ENCODE results near the gene TEX2.

Gene TEX2

GRCh38 chr17:64135000-64135399 lies 128.1 kb downstream of the TEX2 start:
- Histone ChIP-seq H3K9me3 (ENCODE audit: control insufficient read depth, low read length) (no peaks in the 10 kb centered on the region), H4K8ac (ENCODE audit: low read length) (no peak overlapping the region), H2BK12ac (ENCODE audit: low read length in 2 of 2) (no peak overlapping the region), H3K4me3 (ENCODE audit: insufficient read depth in 1 of 2, low read depth in 1 of 2, low read length in 2 of 2) (no peak overlapping the region), H3K9ac (ENCODE audit: low read length) (no peak overlapping the region), H3K23ac (ENCODE audit: low read length in 2 of 2) (no peak overlapping the region), H3K14ac (ENCODE audit: low read length in 2 of 2) (no peak overlapping the region), H3K4me1 (ENCODE audit: control insufficient read depth, insufficient read depth, low read depth, low read length) (peaks cover 7% of the 10 kb centered on the region), H2BK15ac (ENCODE audit: low read depth, poor library complexity, severe bottlenecking) (no peak overlapping the region), H4K91ac (ENCODE audit: low read length) (no peak overlapping the region), H3K27ac (ENCODE audit: low read length, poor library complexity, severe bottlenecking) (no peak overlapping the region), H3K4me2 (ENCODE audit: low read length, poor library complexity, severe bottlenecking) (no peak overlapping the region), H3K4ac (ENCODE audit: low read depth in 1 of 2, low read length in 2 of 2) (no peak overlapping the region), H3K18ac (ENCODE audit: low read depth in 1 of 2, low read length in 2 of 2) (no peak overlapping the region), H2AK5ac (ENCODE audit: low read length, severe bottlenecking) (no peak overlapping the region), H2AFZ (ENCODE audit: low read depth, low read length) (no peak overlapping the region), H3K79me1 (replicated peaks; ENCODE audit: low read length, poor library complexity, severe bottlenecking) (no peaks in the 10 kb centered on the region), H2BK5ac (ENCODE audit: low read depth, low read length, poor library complexity, severe bottlenecking) (no peak overlapping the region), H2BK120ac (ENCODE audit: low read depth, low read length) (no peak overlapping the region), H3K36me3 (ENCODE audit: control insufficient read depth in 1 of 2, insufficient read depth in 2 of 2, low read depth in 1 of 2, low read length in 2 of 2) (no peaks in the 10 kb centered on the region), H3K27me3 (ENCODE audit: control insufficient read depth in 1 of 2, insufficient read depth in 1 of 2, low read length in 2 of 2) (no peaks in the 10 kb centered on the region)
- WGBS: 76% methylated on average over 5 of the region's 6 CpGs
- no peak for DNase-seq

- no peak overlapping the region for H2AK5ac ChIP-seq (ENCODE audit: low read length, severe bottlenecking)
- WGBS: 93% methylated on average over 5 of the region's 6 CpGs
- no peak overlapping the region for H2AFZ ChIP-seq (ENCODE audit: low read depth, low read length)
- H3K23ac ChIP-seq (ENCODE audit: low read length in 2 of 2): no peak overlapping the region
- no peak overlapping the region for H3K14ac ChIP-seq (ENCODE audit: low read length in 2 of 2)
- no peak for DNase-seq
- no peaks in the 10 kb centered on the region for H3K9me3 ChIP-seq (ENCODE audit: control insufficient read depth, low read length)
- H3K79me1 ChIP-seq (replicated peaks; ENCODE audit: low read length, poor library complexity, severe bottlenecking): no peaks in the 10 kb centered on the region
- no peak overlapping the region for H4K8ac ChIP-seq (ENCODE audit: low read length)
- no peak overlapping the region for H2BK5ac ChIP-seq (ENCODE audit: low read depth, low read length, poor library complexity, severe bottlenecking)
- no peak overlapping the region for H3K4me3 ChIP-seq (ENCODE audit: insufficient read depth in 1 of 2, low read depth in 1 of 2, low read length in 2 of 2)
- H3K4me2 ChIP-seq (ENCODE audit: low read length, poor library complexity, severe bottlenecking): no peak overlapping the region
- H4K91ac ChIP-seq (ENCODE audit: low read length): no peak overlapping the region
- no peaks in the 10 kb centered on the region for H3K36me3 ChIP-seq (ENCODE audit: control insufficient read depth in 1 of 2, insufficient read depth in 2 of 2, low read depth in 1 of 2, low read length in 2 of 2)
- no peak overlapping the region for H3K9ac ChIP-seq (ENCODE audit: low read length)
- no peak overlapping the region for H2BK15ac ChIP-seq (ENCODE audit: low read depth, poor library complexity, severe bottlenecking)
- no peak overlapping the region for H3K27ac ChIP-seq (ENCODE audit: low read length, poor library complexity, severe bottlenecking)
- no peaks in the 10 kb centered on the region for H3K27me3 ChIP-seq (ENCODE audit: control insufficient read depth in 1 of 2, insufficient read depth in 1 of 2, low read length in 2 of 2)
- H3K4me1 ChIP-seq (ENCODE audit: control insufficient read depth, insufficient read depth, low read depth, low read length): peaks cover 7% of the 10 kb centered on the region
- no peak overlapping the region for H2BK12ac ChIP-seq (ENCODE audit: low read length in 2 of 2)
- H2BK120ac ChIP-seq (ENCODE audit: low read depth, low read length): no peak overlapping the region
- H3K18ac ChIP-seq (ENCODE audit: low read depth in 1 of 2, low read length in 2 of 2): no peak overlapping the region
- H3K4ac ChIP-seq (ENCODE audit: low read depth in 1 of 2, low read length in 2 of 2): no peak overlapping the region
These were observed 128.7 kb downstream of the TEX2 start for GRCh38 chr17:64134216-64134970.

- peak; percentile 74 for DNase-seq
- H3K4ac ChIP-seq (ENCODE audit: low read depth in 1 of 2, low read length in 2 of 2): no peak overlapping the region
- H3K79me1 ChIP-seq (replicated peaks; ENCODE audit: low read length, poor library complexity, severe bottlenecking): peaks cover 4% of the 10 kb centered on the region
- H2BK5ac ChIP-seq (ENCODE audit: low read depth, low read length, poor library complexity, severe bottlenecking): no peak overlapping the region
- no peaks in the 10 kb centered on the region for H3K27me3 ChIP-seq (ENCODE audit: control insufficient read depth in 1 of 2, insufficient read depth in 1 of 2, low read length in 2 of 2)
- no peak overlapping the region for H3K18ac ChIP-seq (ENCODE audit: low read depth in 1 of 2, low read length in 2 of 2)
- H2BK15ac ChIP-seq (ENCODE audit: low read depth, poor library complexity, severe bottlenecking): no peak overlapping the region
- H3K27ac ChIP-seq (ENCODE audit: low read length, poor library complexity, severe bottlenecking): no peak overlapping the region
- 58% methylated on average over 6 of the region's 8 CpGs for WGBS
- H3K36me3 ChIP-seq (ENCODE audit: control insufficient read depth in 1 of 2, insufficient read depth in 2 of 2, low read depth in 1 of 2, low read length in 2 of 2): no peaks in the 10 kb centered on the region
- H3K4me2 ChIP-seq (ENCODE audit: low read length, poor library complexity, severe bottlenecking): no peak overlapping the region
- H3K9me3 ChIP-seq (ENCODE audit: control insufficient read depth, low read length): no peaks in the 10 kb centered on the region
- no peak overlapping the region for H3K14ac ChIP-seq (ENCODE audit: low read length in 2 of 2)
- H4K8ac ChIP-seq (ENCODE audit: low read length): no peak overlapping the region
- H4K91ac ChIP-seq (ENCODE audit: low read length): no peak overlapping the region
- no peak overlapping the region for H3K23ac ChIP-seq (ENCODE audit: low read length in 2 of 2)
- H2AFZ ChIP-seq (ENCODE audit: low read depth, low read length): no peak overlapping the region
- H3K4me3 ChIP-seq (ENCODE audit: insufficient read depth in 1 of 2, low read depth in 1 of 2, low read length in 2 of 2): no peak overlapping the region
- H2AK5ac ChIP-seq (ENCODE audit: low read length, severe bottlenecking): no peak overlapping the region
- no peak overlapping the region for H3K9ac ChIP-seq (ENCODE audit: low read length)
- H3K4me1 ChIP-seq (ENCODE audit: control insufficient read depth, insufficient read depth, low read depth, low read length): peaks cover 9% of the 10 kb centered on the region
- H2BK12ac ChIP-seq (ENCODE audit: low read length in 2 of 2): no peak overlapping the region
- H2BK120ac ChIP-seq (ENCODE audit: low read depth, low read length): no peak overlapping the region
These were observed 129.4 kb downstream of the TEX2 start for GRCh38 chr17:64133546-64134215.

- H2BK15ac ChIP-seq (ENCODE audit: low read depth, poor library complexity, severe bottlenecking): no peak overlapping the region
- H2AFZ ChIP-seq (ENCODE audit: low read depth, low read length): no peak overlapping the region
- H2BK5ac ChIP-seq (ENCODE audit: low read depth, low read length, poor library complexity, severe bottlenecking): no peak overlapping the region
- H3K79me1 ChIP-seq (replicated peaks; ENCODE audit: low read length, poor library complexity, severe bottlenecking): peaks cover 5% of the 10 kb centered on the region
- H3K18ac ChIP-seq (ENCODE audit: low read depth in 1 of 2, low read length in 2 of 2): peak overlapping the region in 1 of 2 experiments; percentile 34
- no peak overlapping the region for H3K23ac ChIP-seq (ENCODE audit: low read length in 2 of 2)
- H3K14ac ChIP-seq (ENCODE audit: low read length in 2 of 2): no peak overlapping the region
- no peaks in the 10 kb centered on the region for H3K27me3 ChIP-seq (ENCODE audit: control insufficient read depth in 1 of 2, insufficient read depth in 1 of 2, low read length in 2 of 2)
- no peak overlapping the region for H3K4me3 ChIP-seq (ENCODE audit: insufficient read depth in 1 of 2, low read depth in 1 of 2, low read length in 2 of 2)
- no peak overlapping the region for H4K91ac ChIP-seq (ENCODE audit: low read length)
- H3K4me2 ChIP-seq (ENCODE audit: low read length, poor library complexity, severe bottlenecking): no peak overlapping the region
- H2BK120ac ChIP-seq (ENCODE audit: low read depth, low read length): no peak overlapping the region
- no peak overlapping the region for H2BK12ac ChIP-seq (ENCODE audit: low read length in 2 of 2)
- no peaks in the 10 kb centered on the region for H3K9me3 ChIP-seq (ENCODE audit: control insufficient read depth, low read length)
- WGBS: 89% methylated on average over 5 of the region's 5 CpGs
- H3K9ac ChIP-seq (ENCODE audit: low read length): peak overlapping the region; percentile 90
- no peak overlapping the region for H2AK5ac ChIP-seq (ENCODE audit: low read length, severe bottlenecking)
- no peak overlapping the region for H4K8ac ChIP-seq (ENCODE audit: low read length)
- no peak overlapping the region for H3K4ac ChIP-seq (ENCODE audit: low read depth in 1 of 2, low read length in 2 of 2)
- no peak for DNase-seq
- H3K27ac ChIP-seq (ENCODE audit: low read length, poor library complexity, severe bottlenecking): no peak overlapping the region
- peaks cover 9% of the 10 kb centered on the region for H3K4me1 ChIP-seq (ENCODE audit: control insufficient read depth, insufficient read depth, low read depth, low read length)
- H3K36me3 ChIP-seq (ENCODE audit: control insufficient read depth in 1 of 2, insufficient read depth in 2 of 2, low read depth in 1 of 2, low read length in 2 of 2): no peaks in the 10 kb centered on the region
These were observed 131.3 kb downstream of the TEX2 start for GRCh38 chr17:64131606-64132270.
